ENCODE results near the gene RNF213. TPM values are rescaled to one million over a fixed set of nuclear protein-coding genes. Genes with fewer than 3 reads are reported as not detected.

RNF213 gene
- total and polyA plus RNA-seq, 10 of the 15 experiments (the other 5 are each of a cell fraction or from before 2014, with no cell fraction given): 18.6 to 145 (median 65.8) TPM

- TF ChIP-seq CHD2 (IDR thresholded peaks at IDR 0.05; ENCODE audit: borderline replicate concordance, low read depth, low read length) (no peak), MYB (IDR thresholded peaks at IDR 0.05; ENCODE audit: borderline replicate concordance, low read depth, low read length) (no peak), ZBTB11 (CRISPR knock-in tag; IDR thresholded peaks at IDR 0.05) (no peak), ZNF217 (IDR thresholded peaks at IDR 0.05) (no peak)
Observed at GRCh38 chr17:80262291-80262690, 1.6 kb downstream of the RNF213 start (continued).

GRCh38 chr17:80262775-80263244 is 2.2 kb downstream of the RNF213 start:
- ChIA-PET CTCF (interaction anchor here (1.2 kb wide), 1 partner anchor 161 kb away, joined by 4 read pairs; the partner anchor contains the start of gene GAA), SMC1A (ENCODE audit: uncharacterized antibody, unreplicated experiment) (no interaction called here)
- no TSS peak for BruUV-seq (replicated peaks)

More at GRCh38 chr17:80262775-80263244, 2.2 kb downstream of the RNF213 start:
- 71% methylated on average over 8 of the region's 8 CpGs for WGBS (ENCODE audit: insufficient coverage, insufficient replicate concordance, low lambda C conversion rate, missing lambda C conversion rate)
- Histone ChIP-seq H3K4me2 (ENCODE audit: control insufficient read depth, insufficient read depth) (peak overlapping the region; percentile 56), H4K20me1 (ENCODE audit: control insufficient read depth, insufficient read depth) (peaks cover 5% of the 10 kb centered on the region; the same call in 1 of the 2 replicates), H3K4me1 (ENCODE audit: control insufficient read depth, insufficient read depth, low read length) (peaks cover 47% of the 10 kb centered on the region), H3K9me3 (replicated peaks; ENCODE audit: control insufficient read depth, insufficient read depth, low read length) (no peaks in the 10 kb centered on the region), H3K4me3 (peak overlapping the region; percentile 97), H3K27ac (ENCODE audit: control insufficient read depth, insufficient read depth) (peak overlapping the region; percentile 73), H3K27me3 (replicated peaks in 1 of 2; ENCODE audit: control insufficient read depth in 2 of 2, insufficient read depth in 2 of 2, low read length in 1 of 2) (no peaks in the 10 kb centered on the region), H2AFZ (ENCODE audit: control insufficient read depth, low read depth, low read length) (no peak overlapping the region), H3K79me2 (ENCODE audit: control insufficient read depth, insufficient read depth, low read length) (peaks cover 57% of the 10 kb centered on the region), H3K36me3 (ENCODE audit: control insufficient read depth in 2 of 2, insufficient read depth in 2 of 2, low read length in 1 of 2) (peaks cover 0 to 13% of the 10 kb centered on the region in 2 experiments; a peak in 1 of 4 replicates), H3K9ac (ENCODE audit: control insufficient read depth, insufficient read depth, low read length) (peak overlapping the region; percentile 80)
- no peak for DNase-seq (ENCODE audit: low read depth, low spot score)
- TF ChIP-seq IRF5 (IDR thresholded peaks at IDR 0.05; ENCODE audit: borderline replicate concordance): no peak
- RAD21 ChIA-PET (ENCODE audit: unreplicated experiment): interaction anchor here (4.3 kb wide), 1 partner anchor 43 kb away, joined by 10 read pairs; the partner anchor contains the start of genes SGSH and SLC26A11
- FAIRE-seq: no peak
- in situ Hi-C loops (cut with MboI): no loop called here
- ATAC-seq: no peak
- POLR2A ChIA-PET: interaction anchor here (0.6 kb wide), 1 partner anchor 45 kb away, joined by 9 read pairs; no protein-coding TSS in a partner anchor
- intact Hi-C loops (cut with micrococcal nuclease; ENCODE audit: unreplicated experiment): no loop called here

All from GM12878 (cell line).